GM21526 (cell line): ENCODE data around the gene GPR62.
"Not testable (repeated sequence)": the region's sequence is repeated elsewhere in the genome, so short reads cannot be mapped to it uniquely, and the experiment has no call there.

Experiments
- ATAC-seq: cut with Tn5 transposase; IDR thresholded peaks from one replicate; pipeline ENCODE4 v1.9.1; 2021; ENCODE audit warnings: moderate library complexity; ENCODE audit not compliant: unreplicated experiment, low FRiP score

GPR62 gene

DNA sequence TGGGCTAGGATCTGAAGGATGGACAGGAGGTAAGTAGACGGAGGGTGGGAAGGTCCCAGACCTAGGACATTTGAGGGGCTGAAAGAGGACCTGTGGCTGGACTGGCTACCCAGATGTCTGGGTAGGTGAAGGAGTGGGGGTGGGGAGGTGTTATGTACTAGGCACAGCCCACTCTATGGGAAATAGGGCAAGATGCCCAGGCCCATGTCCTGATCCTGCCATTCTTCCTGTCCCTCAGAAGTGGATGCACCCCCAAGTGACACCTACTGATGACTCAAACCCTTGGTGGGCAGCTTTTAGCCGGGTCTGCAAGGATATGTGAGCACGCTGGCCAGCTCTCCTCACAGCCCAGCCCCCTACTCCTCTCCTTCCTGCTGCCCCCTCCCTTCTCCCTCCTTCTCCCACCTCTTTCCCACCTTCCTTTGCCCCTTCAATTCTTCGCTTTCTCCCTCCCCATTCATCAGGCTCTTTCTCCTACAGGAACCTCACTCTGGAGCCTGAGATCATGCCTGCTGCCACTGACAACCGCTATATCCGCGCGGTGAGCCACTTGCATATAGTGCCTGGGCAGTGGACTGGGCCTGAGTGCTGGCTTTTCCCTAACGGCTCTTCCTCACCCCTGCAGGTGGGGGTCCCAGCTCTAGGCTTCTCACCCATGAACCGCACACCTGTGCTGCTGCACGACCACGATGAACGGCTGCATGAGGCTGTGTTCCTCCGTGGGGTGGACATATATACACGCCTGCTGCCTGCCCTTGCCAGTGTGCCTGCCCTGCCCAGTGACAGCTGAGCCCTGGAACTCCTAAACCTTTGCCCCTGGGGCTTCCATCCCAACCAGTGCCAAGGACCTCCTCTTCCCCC is 33.3 kb downstream of the GPR62 start:
- no peak for ATAC-seq

DNA sequence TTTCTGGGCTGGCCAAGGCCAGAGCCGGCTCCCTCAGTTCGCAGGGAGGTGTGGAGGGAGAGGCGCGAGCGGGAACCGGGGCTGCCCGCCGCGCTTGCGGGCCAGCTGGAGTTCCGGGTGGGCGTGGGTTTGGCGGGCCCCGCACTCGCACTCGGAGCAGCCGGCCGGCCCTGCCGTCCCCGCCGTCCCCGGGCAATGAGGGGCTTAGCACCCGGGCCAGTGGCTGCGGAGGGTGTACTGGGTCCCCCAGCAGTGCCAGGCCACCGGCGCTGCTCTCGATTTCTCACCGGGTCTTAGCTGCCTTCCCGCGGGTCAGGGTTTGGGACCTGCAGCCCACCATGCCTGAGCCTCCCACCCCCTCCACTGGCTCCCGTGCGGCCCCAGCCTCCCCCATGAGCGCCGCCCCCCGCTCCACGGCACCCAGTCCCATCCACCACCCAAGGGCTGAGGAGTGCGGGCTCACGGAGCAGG is 35.4 kb downstream of the GPR62 start:
- not testable (repeated sequence) for ATAC-seq

GRCh38 chr3:51992017-51992682 is 37.0 kb downstream of the GPR62 start:
- no peak for ATAC-seq

DNA sequence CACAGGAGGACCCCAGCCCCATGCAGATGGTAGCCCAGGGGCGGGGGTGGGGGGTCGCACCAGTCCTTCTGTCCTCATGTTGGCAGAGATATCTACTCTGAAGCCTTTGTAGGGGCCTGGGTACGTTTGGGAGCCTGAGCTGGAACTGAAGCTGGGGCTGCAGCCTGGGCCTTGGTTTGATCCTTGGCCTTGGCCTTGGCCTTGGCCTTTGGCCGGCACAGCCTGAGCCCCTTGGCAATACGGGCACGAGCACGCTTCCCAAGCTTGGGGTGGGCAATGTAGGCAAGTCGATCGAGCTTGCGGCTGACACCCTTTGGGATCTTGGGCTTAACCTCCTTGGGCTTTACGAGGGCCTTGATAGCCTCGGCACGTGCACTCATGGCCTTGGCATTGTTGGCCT is 38.5 kb downstream of the GPR62 start:
- ATAC-seq: not testable (repeated sequence)

GRCh38 chr3:51994530-51994929 is 39.3 kb downstream of the GPR62 start:
- no peak for ATAC-seq

GRCh38 chr3:51995346-51996163 is 40.4 kb downstream of the GPR62 start, which contains the start of gene RPL29:
Gene RPL29, minus strand, starts transcription at chr3:51995895. Its CDS starts 434 bp downstream, at chr3:51995461.
- ATAC-seq: peak; percentile 81

DNA sequence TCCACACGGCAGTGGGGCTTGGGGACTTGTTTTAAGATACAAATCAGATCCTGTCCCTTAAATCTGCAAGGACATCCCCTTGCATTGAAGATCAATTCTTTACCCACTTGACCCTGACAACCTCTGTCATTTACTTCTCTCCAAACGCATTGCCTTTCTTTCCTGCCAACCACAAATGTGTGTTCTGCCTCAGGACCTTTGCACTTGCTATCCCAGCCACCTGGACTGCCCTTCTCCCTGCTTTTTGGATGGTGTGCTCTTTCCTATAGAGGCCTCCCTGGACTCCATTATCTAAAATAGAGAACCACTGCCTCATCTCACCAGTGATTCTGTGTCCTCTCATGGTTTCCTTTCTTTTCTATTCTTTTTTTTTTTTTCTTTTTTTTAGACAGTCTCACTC is 42.0 kb downstream of the GPR62 start:
- ATAC-seq: no peak

DNA sequence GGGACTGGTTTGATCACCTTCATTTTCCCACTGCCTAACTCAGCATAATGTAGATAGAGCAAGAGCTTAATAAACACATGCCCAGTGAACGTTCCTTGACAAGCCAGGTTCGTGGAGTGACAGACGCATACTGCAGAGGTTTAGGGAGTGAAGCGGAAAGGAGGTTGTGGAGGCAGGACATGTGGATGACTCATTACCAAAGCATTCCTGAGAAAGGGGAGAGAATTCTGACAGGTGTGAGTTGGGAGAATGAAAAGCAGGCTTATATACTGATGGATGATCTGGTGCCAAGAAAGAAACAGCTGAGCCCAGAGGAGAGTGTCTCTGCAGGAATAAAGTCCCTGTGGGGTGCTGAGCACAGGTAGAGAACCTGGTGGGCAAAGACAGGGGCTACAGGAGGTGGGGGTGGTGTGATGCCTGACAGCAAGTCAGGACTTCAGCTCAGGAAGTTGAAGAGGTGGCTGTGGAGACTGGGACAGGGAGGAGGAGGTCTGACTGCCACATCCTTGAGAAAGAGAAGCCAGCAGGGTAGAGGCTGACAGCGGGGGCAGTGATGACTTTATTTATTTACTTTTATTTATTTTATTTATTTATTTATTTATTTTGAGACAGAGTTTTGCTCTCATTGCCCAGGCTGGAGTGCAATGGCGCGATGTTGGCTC is 42.9 kb downstream of the GPR62 start:
- ATAC-seq: no peak

DNA sequence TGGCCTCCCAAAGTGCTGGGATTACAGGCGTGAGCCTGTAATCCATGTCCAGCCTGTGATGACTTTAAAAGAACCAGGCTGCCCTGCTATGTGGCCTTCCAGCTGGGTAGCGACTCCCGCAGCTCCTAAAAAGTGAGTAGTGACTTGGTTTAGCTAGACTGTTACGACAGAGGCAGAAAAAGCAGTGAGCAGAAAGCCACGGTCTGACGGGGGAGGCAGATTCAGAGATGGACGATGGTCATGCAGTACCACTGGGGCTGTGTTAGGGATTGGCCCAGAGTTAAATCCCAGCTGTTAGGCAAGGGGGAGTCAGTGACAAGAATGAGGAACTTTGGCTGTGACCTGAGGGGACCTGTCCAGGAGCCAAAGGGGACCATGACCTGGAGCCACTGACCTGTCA is 43.6 kb downstream of the GPR62 start:
- ATAC-seq: no peak

- ATAC-seq: no peak
These were observed 44.7 kb downstream of the GPR62 start for GRCh38 chr3:51999846-52000245.

DNA sequence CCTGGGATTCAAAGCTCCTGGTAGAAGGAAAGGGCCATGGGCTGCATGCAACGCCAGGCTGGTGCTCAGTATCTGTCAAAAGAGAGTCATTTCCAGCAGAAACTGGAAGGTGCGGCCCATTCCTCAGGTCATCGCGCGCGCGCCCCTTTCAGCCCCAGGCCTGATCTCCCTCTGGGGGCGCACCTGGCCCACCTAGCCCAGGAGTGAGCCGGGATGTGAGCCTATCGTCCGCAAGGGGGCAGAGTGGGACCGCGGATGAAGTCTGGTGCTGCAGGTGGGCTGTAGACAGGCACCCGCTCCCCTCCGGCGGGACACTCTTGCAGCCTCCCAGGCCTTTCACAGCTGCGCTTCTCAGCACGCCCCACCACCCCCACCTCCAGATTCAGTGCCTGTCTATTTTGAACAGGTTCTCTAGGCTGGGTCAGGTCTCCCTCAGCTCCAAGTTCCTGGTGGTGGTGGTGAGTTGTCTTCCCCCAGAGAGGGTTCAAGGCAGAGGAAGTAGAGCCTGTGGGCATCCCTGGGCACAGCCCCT is 46.3 kb downstream of the GPR62 start:
- ATAC-seq: peak; percentile 84

DNA sequence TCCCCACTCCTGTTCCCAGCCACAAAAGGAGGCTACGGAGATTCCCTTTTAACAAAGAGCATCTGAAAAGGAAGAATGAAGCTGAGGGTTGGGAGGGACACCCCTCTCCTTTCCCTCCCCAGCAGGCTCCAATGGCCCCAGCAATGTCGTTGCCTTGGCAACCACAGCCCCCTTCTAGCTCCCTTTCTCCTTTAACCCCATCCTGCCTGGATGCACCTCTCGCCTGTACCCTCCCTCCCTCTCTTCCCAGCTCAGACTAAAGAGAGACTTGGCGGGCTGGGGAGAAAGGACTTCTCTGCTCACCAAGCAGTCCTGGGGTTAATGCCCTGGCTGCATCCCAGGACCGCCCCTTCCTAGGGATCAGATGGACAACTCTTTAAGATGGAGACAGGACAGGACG is 47.6 kb downstream of the GPR62 start:
- ATAC-seq: no peak

DNA sequence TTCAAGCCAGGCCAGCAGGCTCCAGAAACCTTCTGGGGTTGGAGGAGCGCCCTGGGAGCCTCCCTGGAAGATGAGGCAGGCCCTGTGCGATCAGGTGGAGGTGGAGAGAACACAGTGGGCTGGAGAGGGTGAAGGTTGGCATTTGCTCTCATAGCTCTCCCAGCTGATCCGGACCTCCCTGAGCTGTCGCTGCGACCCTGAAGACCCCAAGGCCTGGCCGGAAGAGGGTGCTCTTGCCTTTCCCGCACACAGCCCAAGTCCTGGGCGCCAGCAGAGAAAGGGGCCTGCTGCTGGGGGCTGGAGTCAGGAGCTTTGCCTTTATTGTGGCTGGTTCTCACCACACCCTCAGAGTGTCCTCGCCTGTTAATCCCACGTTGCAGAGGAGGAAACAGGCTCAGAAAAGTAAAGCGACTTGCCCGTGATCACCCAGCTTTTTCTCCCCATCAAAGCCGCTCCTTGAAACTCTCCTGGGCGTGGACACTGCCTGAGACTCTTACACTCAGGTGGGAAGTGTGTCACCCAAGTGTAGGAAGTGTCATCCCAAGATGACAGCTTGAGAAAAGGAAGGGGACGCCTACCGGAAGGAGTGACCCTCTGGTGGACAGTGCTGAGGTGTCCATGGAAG is 49.1 kb downstream of the GPR62 start:
- ATAC-seq: no peak

GRCh38 chr3:52004906-52005395 is 49.8 kb downstream of the GPR62 start:
- no peak for ATAC-seq

DNA sequence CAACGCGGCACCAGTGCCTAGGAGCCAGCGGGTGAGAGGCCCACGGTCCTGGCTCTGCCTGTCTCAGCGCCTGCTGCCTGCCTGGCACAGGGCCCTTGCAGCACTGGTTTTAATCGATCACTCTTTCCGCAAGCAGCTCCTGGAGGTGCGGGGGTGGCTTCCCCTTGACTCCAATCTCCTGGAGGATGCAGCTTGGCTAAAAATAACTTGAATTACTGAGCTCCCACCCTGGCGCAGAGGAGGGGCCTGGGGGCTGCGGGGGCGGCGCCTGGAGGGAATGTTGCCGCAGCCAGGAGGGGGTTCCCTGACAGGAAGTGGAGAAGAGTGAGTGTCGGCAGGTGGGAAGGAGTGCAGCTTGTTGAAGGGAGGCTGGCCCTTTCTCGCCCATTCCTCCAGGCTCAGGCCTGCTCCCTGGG is 50.4 kb downstream of the GPR62 start:
- no peak for ATAC-seq

DNA sequence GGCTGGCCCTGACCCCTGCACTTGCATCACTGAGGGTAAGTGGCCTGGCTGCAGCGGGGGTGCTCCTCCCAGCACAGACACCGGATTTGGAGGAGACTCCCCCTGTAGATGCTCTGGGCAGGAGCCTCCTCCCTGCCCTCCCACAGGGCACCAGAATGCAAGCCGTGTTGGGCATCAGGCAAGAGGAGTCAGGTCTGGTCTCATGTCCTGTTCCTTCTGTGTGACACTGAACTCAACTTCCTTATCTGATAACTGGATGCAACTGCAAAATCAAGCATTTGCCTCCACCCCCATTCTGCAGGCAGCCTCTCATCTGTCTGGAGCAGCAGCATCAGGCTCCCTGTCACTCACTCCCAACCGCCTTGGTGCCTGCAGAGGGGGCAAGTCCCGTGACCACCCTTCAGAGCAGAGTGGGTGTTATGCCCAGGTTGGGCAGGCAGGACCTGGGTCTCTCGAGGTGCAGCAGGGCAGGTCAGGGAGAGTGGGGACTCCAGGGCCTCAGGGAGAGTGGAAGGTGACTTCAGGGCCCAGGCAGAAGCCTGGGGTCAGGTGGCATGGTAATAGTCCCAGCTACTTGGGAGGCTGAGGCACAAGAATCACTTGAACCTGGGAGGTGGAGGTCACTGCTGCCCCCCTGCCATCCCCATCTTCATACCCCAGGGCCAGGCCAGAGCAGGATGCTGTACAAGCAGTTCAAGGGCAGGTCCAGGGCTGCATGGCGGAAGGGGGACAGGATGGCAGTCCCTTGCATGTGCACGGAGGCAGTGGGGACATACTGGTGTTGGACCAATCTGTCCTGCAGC is 51.0 kb downstream of the GPR62 start:
- ATAC-seq: no peak

GRCh38 chr3:52006820-52007133 is 51.6 kb downstream of the GPR62 start:
- no peak for ATAC-seq
